ENCODE results near the gene MEG3.

MEG3 gene

DNA sequence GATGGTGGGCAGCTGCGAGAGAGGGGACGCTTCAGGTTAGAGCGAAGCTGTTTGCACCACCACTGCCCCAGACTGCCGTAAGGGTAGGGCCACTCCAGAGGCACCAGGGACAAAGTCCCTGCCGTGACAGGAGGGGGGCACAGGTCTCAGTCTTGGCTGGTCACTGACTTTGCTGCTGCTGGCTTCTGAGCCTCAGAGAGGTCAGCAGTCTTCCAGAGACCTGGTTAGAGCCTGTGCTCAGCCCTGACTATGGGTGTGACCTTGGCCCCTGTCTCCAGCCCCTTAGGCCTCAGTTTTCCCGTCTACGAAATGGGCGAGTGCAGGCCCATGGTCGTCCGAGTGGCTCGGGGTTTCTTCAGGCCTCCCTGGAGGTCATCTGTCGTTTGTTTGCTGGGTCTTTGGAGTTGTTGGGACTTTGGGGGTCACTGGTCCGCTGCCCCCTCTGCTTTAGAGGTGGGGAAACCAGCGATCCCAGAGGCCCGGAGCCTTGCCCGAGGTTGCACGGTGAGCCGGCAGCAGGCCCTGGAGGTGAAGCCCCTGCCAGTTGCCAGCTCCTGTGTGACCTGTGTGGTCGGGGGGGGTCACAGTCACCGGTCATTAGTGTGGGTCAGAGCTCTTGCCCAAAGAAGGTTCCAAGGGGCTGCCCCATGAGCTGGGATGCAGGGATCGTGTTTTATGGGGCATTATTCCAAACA lies 15.3 kb downstream of the MEG3 start:
- Histone ChIP-seq H3K4me3 (replicated peaks; ENCODE audit: low read depth, low read length) (no peak overlapping the region), H3K36me3 (ENCODE audit: control insufficient read depth, insufficient read depth, low read length) (no peaks in the 10 kb centered on the region), H3K27me3 (replicated peaks; ENCODE audit: control insufficient read depth, insufficient read depth, low read length) (no peaks in the 10 kb centered on the region)
- TF ChIP-seq, protein P1, sequence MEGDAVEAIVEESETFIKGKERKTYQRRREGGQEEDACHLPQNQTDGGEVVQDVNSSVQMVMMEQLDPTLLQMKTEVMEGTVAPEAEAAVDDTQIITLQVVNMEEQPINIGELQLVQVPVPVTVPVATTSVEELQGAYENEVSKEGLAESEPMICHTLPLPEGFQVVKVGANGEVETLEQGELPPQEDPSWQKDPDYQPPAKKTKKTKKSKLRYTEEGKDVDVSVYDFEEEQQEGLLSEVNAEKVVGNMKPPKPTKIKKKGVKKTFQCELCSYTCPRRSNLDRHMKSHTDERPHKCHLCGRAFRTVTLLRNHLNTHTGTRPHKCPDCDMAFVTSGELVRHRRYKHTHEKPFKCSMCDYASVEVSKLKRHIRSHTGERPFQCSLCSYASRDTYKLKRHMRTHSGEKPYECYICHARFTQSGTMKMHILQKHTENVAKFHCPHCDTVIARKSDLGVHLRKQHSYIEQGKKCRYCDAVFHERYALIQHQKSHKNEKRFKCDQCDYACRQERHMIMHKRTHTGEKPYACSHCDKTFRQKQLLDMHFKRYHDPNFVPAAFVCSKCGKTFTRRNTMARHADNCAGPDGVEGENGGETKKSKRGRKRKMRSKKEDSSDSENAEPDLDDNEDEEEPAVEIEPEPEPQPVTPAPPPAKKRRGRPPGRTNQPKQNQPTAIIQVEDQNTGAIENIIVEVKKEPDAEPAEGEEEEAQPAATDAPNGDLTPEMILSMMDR (IDR thresholded peaks at IDR 0.05; ENCODE audit: insufficient read depth, low read length, poor library complexity, severe bottlenecking), result no peak
- no peak for DNase-seq (ENCODE audit: extremely low read depth, insufficient read length)

DNA sequence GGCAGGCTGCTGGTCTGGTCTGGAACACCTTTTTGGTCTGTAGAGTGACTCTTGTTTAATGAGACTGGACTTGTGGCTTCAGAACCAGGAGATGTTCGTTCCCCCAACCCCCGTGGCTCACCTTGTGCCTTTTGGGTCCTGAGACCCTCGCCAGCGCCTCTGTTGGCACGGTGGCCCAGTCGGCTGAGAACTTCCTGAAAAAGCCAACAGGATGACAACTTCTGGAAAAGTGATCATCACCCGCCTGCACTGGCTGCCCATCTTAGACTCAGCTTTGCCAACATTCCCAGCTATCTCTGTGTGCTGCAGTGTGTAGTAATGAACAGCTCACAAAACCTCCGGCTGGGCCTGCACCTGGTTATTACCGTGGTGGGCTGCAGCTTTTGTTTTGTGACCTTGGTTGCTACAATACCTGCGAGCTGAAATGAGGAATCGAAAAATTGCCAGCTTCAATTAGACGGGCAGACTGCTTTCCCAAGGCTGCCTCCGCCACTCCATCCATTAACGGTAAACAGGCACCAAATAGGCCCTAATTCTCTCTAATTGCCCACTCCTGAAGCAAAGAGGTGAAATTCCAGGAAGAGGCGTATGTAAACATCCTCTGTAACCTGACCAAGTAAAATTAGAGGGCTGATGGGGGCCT lies 16.0 kb downstream of the MEG3 start:
- Histone ChIP-seq H3K4me3 (replicated peaks; ENCODE audit: low read depth, low read length) (no peak overlapping the region), H3K36me3 (ENCODE audit: control insufficient read depth, insufficient read depth, low read length) (no peaks in the 10 kb centered on the region), H3K27me3 (replicated peaks; ENCODE audit: control insufficient read depth, insufficient read depth, low read length) (no peaks in the 10 kb centered on the region)
- no peak for DNase-seq (ENCODE audit: extremely low read depth, insufficient read length)
- TF ChIP-seq, protein P1 (IDR thresholded peaks at IDR 0.05; ENCODE audit: insufficient read depth, low read length, poor library complexity, severe bottlenecking), result no peak

DNA sequence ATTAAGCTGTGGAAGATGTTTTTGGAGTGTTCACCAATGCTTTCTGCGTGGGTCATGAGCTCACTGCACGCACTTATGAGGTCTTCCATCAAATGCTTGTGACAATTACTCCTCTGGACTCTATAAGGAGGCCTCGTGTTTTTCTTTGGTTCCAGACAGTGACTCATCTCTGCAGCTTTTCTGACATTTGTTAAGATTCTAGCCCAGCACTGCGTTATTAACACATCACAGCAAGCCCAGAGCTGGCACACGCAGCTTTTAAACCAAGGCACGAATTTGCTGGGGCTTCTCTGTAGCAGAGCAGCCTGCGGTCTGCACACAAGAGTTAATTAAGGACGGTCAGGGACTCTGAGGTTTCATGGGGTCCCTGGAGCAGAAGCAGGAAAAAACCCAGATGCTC lies 16.9 kb downstream of the MEG3 start:
- Histone ChIP-seq H3K36me3 (ENCODE audit: control insufficient read depth, insufficient read depth, low read length) (no peaks in the 10 kb centered on the region), H3K4me3 (replicated peaks; ENCODE audit: low read depth, low read length) (no peak overlapping the region), H3K27me3 (replicated peaks; ENCODE audit: control insufficient read depth, insufficient read depth, low read length) (no peaks in the 10 kb centered on the region)
- TF ChIP-seq, protein P1 (IDR thresholded peaks at IDR 0.05; ENCODE audit: insufficient read depth, low read length, poor library complexity, severe bottlenecking), result no peak
- no peak for DNase-seq (ENCODE audit: extremely low read depth, insufficient read length)

DNA sequence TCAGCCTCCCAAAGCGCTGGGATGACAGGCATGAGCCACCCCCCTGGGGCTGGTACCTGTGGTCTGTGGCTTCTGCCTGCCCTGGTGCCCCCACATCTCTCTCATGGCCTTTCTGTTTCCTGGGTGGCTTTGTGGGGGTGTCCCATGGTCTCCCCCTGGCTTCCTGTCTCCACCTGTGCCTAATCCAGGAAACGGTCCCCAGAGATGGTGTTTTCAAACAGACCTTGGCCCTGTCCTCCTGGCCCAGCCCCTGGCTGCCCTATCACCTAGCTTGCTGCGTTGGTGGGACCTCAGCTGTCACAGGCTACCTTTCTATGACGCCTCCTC lies 18.1 kb downstream of the MEG3 start:
- no peak for DNase-seq (ENCODE audit: extremely low read depth, insufficient read length)
- Histone ChIP-seq H3K36me3 (ENCODE audit: control insufficient read depth, insufficient read depth, low read length) (no peaks in the 10 kb centered on the region), H3K27me3 (replicated peaks; ENCODE audit: control insufficient read depth, insufficient read depth, low read length) (no peaks in the 10 kb centered on the region), H3K4me3 (replicated peaks; ENCODE audit: low read depth, low read length) (no peak overlapping the region)
- TF ChIP-seq, protein P1 (IDR thresholded peaks at IDR 0.05; ENCODE audit: insufficient read depth, low read length, poor library complexity, severe bottlenecking), result no peak

DNA sequence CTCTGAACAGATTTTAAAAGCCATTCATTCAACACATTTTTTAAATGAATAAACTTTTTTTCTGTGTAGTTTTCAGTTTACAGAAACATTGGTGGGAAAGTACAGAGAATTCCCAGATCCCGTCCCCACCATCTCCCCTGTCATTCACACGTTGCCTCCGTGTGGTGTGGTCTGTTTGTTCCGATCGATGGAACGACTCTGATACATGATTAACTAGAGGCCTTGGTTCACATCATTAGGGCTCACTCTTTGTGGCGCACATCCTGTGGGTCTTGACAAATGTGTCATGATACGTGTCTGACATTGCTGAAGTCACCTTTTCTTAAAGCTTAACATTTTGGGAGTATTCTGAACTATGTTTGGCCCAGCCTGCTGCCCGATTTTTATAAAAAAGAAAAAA lies 18.5 kb downstream of the MEG3 start:
- H3K27me3 ChIP-seq (replicated peaks; ENCODE audit: control insufficient read depth, insufficient read depth, low read length), result no peaks in the 10 kb centered on the region
- no peak overlapping the region for H3K4me3 ChIP-seq (replicated peaks; ENCODE audit: low read depth, low read length)
- TF ChIP-seq, protein P1 (IDR thresholded peaks at IDR 0.05; ENCODE audit: insufficient read depth, low read length, poor library complexity, severe bottlenecking), result no peak
- no peaks in the 10 kb centered on the region for H3K36me3 ChIP-seq (ENCODE audit: control insufficient read depth, insufficient read depth, low read length)
- no peak for DNase-seq (ENCODE audit: extremely low read depth, insufficient read length)

All from GM06990 (cell line).